GF-D8 (cell line): ENCODE data around the gene ZFAND2B.

Source experiments
- DNase-seq: peaks from one replicate; lab custom pipeline; 2025; lab: John Stamatoyannopoulos, UW

The ZFAND2B gene

GRCh38 chr2:219204425-219205164, 2.0 kb upstream of the ZFAND2B start:
- no peak for DNase-seq

- DNase-seq: no peak
Observed at GRCh38 chr2:219205165-219205538, 1.4 kb upstream of the ZFAND2B start.

DNA sequence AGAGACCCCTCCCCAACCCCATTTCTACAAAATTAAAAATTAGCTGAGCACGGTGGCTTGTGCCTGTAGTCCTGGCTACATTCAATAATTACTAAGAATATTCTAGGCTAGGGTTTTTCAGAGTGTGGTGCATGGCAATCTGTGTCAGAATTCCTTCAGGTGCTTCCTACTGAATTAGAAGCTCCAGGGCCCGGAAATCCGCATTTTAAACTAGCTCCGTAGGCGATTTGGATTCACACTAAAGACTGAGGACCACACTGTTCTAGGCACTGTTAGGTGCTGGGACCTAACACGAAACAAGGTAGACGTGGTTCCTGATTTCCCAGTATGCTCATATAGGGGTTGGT, 628 bp upstream of the ZFAND2B start:
- DNase-seq: no peak

DNA sequence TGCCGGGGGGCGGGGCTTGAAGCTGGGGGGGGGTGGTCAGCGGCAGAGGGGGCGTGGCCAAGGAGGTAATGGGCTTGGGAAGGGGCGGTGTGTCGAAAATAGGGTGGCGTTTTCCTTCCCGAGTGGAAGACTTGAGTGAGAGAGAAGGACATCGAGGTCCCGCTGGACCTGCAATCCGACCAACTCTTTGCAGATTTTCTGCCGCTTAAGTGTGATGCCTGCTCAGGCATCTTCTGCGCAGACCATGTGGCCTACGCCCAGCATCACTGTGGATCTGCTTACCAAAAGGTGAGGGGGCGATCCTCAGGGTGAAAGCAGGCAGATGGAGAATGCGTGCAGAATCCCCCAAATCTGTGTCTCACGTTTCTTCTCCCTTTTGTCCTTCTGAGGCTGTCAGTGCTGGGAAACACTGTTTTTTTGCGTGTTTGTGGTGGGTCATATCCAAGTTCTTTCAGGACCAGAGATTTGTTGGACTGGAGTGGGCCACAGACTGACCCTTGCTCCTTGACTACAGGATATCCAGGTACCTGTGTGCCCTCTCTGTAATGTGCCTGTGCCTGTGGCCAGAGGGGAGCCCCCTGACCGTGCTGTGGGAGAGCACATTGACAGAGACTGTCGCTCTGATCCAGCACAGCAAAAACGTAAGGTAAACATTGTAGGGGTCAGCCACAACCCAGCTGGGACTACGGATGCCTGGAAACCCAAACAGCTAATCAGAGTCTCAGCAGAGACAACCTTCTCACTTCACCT, 727 bp downstream of the ZFAND2B start:
- DNase-seq: no peak

GRCh38 chr2:219207884-219208740, 1.5 kb downstream of the ZFAND2B start:
- no peak for DNase-seq

- DNase-seq: peak; percentile 60
Observed at GRCh38 chr2:219209236-219210195, 2.9 kb downstream of the ZFAND2B start.

- DNase-seq: no peak
Observed at GRCh38 chr2:219210196-219210885, 3.8 kb downstream of the ZFAND2B start.

DNA sequence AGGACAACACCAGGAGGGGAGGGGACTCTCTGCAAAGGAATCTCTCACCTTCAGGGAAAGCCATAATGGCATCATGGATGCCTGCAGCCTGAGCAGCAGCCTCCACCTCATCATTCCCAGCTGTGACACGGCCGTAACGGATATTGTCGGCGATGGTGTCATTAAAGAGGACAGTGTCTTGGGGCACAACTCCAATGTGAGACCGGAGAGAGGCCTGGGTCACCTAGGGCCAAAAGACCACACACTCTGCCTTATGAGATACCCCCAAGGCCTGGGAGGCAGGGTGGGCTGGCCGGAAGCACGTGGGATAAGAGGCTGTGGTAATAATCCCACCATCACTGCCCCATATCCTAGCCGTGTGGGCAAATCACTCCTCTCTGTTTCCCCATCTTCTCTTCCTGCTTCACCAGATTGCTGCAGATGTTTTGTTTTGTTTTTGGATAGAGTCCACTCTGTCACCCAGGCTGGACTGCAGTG, 4.3 kb downstream of the ZFAND2B start:
- DNase-seq: no peak

GRCh38 chr2:219213026-219213415, 6.4 kb downstream of the ZFAND2B start:
- no peak for DNase-seq

GRCh38 chr2:219213486-219214071, 7.0 kb downstream of the ZFAND2B start:
- DNase-seq: no peak

DNA sequence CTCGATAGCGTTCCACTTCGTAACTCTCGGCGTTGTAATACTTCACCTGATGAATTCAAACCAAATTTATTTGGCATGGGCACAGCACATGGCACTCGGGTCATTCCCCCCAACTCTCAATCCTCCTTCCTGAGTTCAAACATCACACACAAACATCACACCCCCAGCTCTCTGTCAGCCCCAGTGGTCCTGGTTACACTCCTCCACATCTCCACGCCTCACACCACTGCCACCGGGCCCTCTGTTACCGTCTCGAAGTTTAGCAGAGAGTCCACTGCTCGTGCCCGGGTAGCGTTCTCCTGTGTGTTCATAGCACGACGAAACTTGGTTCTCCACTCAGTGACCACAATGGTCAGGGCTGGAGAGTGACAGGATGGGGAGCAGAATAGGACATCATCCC, 7.6 kb downstream of the ZFAND2B start:
- no peak for DNase-seq

- no peak for DNase-seq
Observed at GRCh38 chr2:219214786-219215185, 8.2 kb downstream of the ZFAND2B start.

GRCh38 chr2:219215871-219216534, 9.4 kb downstream of the ZFAND2B start:
- no peak for DNase-seq

DNA sequence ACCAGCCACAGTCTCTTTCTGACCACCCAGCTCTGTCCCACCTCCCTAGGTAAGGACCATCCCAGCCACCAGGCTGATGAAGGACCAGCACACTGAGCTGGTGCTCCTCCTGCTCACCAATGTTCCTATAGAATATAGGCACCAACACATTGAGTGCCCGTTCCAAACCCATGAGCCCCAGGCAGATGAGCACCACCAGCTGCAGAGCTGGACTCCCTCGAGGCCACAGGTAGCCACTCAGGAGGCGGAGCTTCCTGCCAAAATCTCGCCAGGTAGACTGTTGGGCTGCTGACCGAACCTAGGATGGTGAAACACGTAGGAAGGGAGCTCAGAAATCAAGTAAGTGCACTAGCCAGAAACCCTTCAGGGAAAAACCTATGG, 9.9 kb downstream of the ZFAND2B start:
- no peak for DNase-seq

GRCh38 chr2:219218217-219218731, 11.7 kb downstream of the ZFAND2B start:
- no peak for DNase-seq

GRCh38 chr2:219218732-219219701, 12.4 kb downstream of the ZFAND2B start, which contains the start of gene ABCB6:
Gene ABCB6 (minus strand): TSS chr2:219218958. CDS start chr2:219218673, 285 bp downstream.
- no peak for DNase-seq

DNA sequence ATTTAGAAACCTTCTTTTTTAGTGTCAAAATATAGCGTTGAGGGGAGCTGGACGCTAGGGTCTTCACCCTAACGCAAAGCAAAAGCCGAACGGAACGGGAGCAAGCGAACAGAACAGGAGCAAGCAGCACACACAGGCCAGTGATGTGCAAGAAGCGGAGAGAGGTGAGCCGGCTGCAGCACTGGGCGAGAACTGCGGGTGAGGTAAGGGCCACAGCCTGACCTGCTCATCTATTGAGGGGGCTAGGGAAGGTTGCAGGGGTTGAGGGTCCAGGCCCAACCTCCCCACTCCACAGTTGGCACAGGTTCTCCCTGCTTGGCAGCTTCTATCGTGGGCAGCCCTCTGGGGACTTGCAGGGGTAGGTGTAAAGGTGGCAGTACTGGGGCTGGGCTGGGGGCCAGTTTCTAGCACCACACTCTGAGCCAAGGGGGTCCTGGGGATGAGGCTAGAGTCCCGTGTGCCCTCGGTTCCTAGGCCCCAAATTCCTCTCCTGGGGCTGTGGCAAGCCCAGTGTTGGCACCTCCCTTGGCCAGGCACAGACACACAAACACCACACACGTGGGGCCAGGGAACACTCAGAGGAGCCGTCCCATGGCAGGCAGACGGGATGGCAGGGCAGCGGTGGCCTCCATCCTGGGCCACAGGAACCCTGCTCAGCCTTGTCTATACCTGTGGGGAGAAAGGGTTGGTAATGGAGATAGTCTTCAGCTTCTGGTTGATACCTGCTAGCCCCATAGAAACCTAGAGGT, 13.4 kb downstream of the ZFAND2B start:
- no peak for DNase-seq
